Stimulated activated CD4-positive, alpha-beta T cell treated with anti-CD3 and anti-CD28 coated beads, Interleukin-4, amount 100 ng/mL, for 4 hours (primary cell): ENCODE measurements around the gene CNTN5.
"Not testable (repeated sequence)": the region's sequence is repeated elsewhere in the genome, so short reads cannot be mapped to it uniquely, and the experiment has no call there.

ENCODE experiments used
- DNase-seq, 2 experiments: peaks; one replicate each; pipeline ENCODE4 v3.0.0-alpha.2; 2020

Gene CNTN5

GRCh38 chr11:100247704-100248103 is 1227.0 kb downstream of the CNTN5 start:
- no peak for DNase-seq

- not testable (repeated sequence) for DNase-seq
Observed at GRCh38 chr11:100257238-100257803, 1236.6 kb downstream of the CNTN5 start.

- no peak for DNase-seq
Observed at GRCh38 chr11:100269516-100269915, 1248.8 kb downstream of the CNTN5 start.

- DNase-seq, result no peak
Observed at GRCh38 chr11:100273066-100273815, 1252.5 kb downstream of the CNTN5 start.

GRCh38 chr11:100274466-100274865 is 1253.7 kb downstream of the CNTN5 start:
- DNase-seq, result not testable (repeated sequence)

- no peak for DNase-seq
Observed at GRCh38 chr11:100294748-100295147, 1274.0 kb downstream of the CNTN5 start.

- DNase-seq, result no peak
Observed at GRCh38 chr11:100296051-100296679, 1275.4 kb downstream of the CNTN5 start.

GRCh38 chr11:100297516-100297915 is 1276.8 kb downstream of the CNTN5 start:
- DNase-seq, result no peak

- DNase-seq, result no peak
Observed at GRCh38 chr11:100302824-100303223, 1282.1 kb downstream of the CNTN5 start.

- no peak for DNase-seq
Observed at GRCh38 chr11:100303897-100304296, 1283.1 kb downstream of the CNTN5 start.

- no peak for DNase-seq
Observed at GRCh38 chr11:100308202-100308601, 1287.5 kb downstream of the CNTN5 start.

- no peak for DNase-seq
Observed at GRCh38 chr11:100315946-100316345, 1295.2 kb downstream of the CNTN5 start.

- no peak for DNase-seq
Observed at GRCh38 chr11:100316952-100317351, 1296.2 kb downstream of the CNTN5 start.

GRCh38 chr11:100319691-100320090 is 1298.9 kb downstream of the CNTN5 start:
- DNase-seq, result no peak

GRCh38 chr11:100328626-100329340 is 1308.0 kb downstream of the CNTN5 start:
- DNase-seq, result no peak

- DNase-seq, result no peak
Observed at GRCh38 chr11:100329352-100329751, 1308.6 kb downstream of the CNTN5 start.

GRCh38 chr11:100336873-100337272 is 1316.1 kb downstream of the CNTN5 start:
- DNase-seq, result no peak

GRCh38 chr11:100338144-100338840 is 1317.5 kb downstream of the CNTN5 start:
- DNase-seq, result no peak

GRCh38 chr11:100340466-100341319 is 1319.9 kb downstream of the CNTN5 start:
- DNase-seq, result no peak

- DNase-seq, result no peak
Observed at GRCh38 chr11:100353083-100353482, 1332.3 kb downstream of the CNTN5 start.

GRCh38 chr11:100354736-100355135 is 1334.0 kb downstream of the CNTN5 start:
- DNase-seq, result no peak

- no peak for DNase-seq
Observed at GRCh38 chr11:100356035-100356434, 1335.3 kb downstream of the CNTN5 start.
